OCI-LY7 (cell line): Measurements from ENCODE around the gene SLC1A4. TPM values are rescaled to one million over a fixed set of nuclear protein-coding genes. Genes with fewer than 3 reads are reported as not detected.

ENCODE experiments used
- BruUV-seq: library from RNA; stranded (reverse); fragments of 400-500 nt; replicated peaks from 2 replicates; lab custom pipeline; 2021; lab: Mats Ljungman, UMichigan
- CTCF ChIA-PET: fragments of 300-600 bp; sonication (Branson Sonifier 250); formaldehyde crosslinking; loops from one replicate; lab custom pipeline; 2022; ENCODE audit warnings: antibody characterized with exemption; ENCODE audit not compliant: unreplicated experiment; lab: Charles Lee
- POLR2A ChIA-PET: fragments of 300-600 bp; sonication (Branson Sonifier 250); formaldehyde crosslinking; loops from one replicate; lab custom pipeline; 2022; ENCODE audit warnings: antibody characterized with exemption; lab: Charles Lee
- DNase-seq: peaks from one replicate; pipeline ENCODE4 v3.0.0-alpha.2; 2015; ENCODE audit warnings: low spot score
- H2AFZ ChIP-seq: fragments of 200-600 bp; sonication (generic), shearing (Covaris generic); 2 replicates; pipeline ENCODE4 v1.6.1; 2014; ENCODE audit warnings: mild to moderate bottlenecking, antibody characterized with exemption, low read length, moderate library complexity
- H3K27ac ChIP-seq: fragments of 200-600 bp; sonication (generic); 2 replicates; pipeline ENCODE4 v1.5.1; 2014; ENCODE audit warnings: mixed run types, low read depth, mild to moderate bottlenecking, moderate library complexity, low read length, inconsistent platforms; ENCODE audit not compliant: poor library complexity, severe bottlenecking
- H3K36me3 ChIP-seq: fragments of 200-600 bp; sonication (generic); 2 replicates; pipeline ENCODE4 v1.6.1; 2014; ENCODE audit warnings: mild to moderate bottlenecking, antibody characterized with exemption, low read length, moderate library complexity, mixed read lengths; ENCODE audit not compliant: insufficient read depth
- H3K4me1 ChIP-seq: fragments of 200-600 bp; sonication (generic); 2 replicates; pipeline ENCODE4 v1.5.1; 2014; ENCODE audit warnings: mild to moderate bottlenecking, low read length; ENCODE audit not compliant: insufficient read depth, poor library complexity, severe bottlenecking
- H3K4me2 ChIP-seq: fragments of 200-600 bp; sonication (generic); 2 replicates; pipeline ENCODE4 v1.6.1; 2014; ENCODE audit warnings: mild to moderate bottlenecking, low read length
- H3K4me3 ChIP-seq: fragments of 200-600 bp; sonication (generic); 2 replicates; pipeline ENCODE4 v1.5.1; 2014; ENCODE audit warnings: mild to moderate bottlenecking, low read depth, low read length; ENCODE audit not compliant: poor library complexity, severe bottlenecking
- H3K79me2 ChIP-seq: fragments of 200-600 bp; sonication (generic); 2 replicates; pipeline ENCODE4 v1.6.1; 2016; ENCODE audit warnings: low read depth, mild to moderate bottlenecking, low read length, moderate library complexity, mixed read lengths; ENCODE audit not compliant: insufficient read depth
- H3K9me2 ChIP-seq: fragments of 200-600 bp; sonication (generic); 2 replicates; pipeline ENCODE4 v1.6.1; 2016; ENCODE audit warnings: mild to moderate bottlenecking, low read length, mixed read lengths; ENCODE audit not compliant: insufficient read depth
- H3K9me3 ChIP-seq: fragments of 200-600 bp; sonication (generic); 2 replicates; pipeline ENCODE4 v1.6.1; 2014; ENCODE audit warnings: mild to moderate bottlenecking, mixed run types, low read length, mixed read lengths
- H4K20me1 ChIP-seq: fragments of 200-600 bp; sonication (generic); 2 replicates; pipeline ENCODE4 v1.6.1; 2014; ENCODE audit warnings: mild to moderate bottlenecking, antibody characterized with exemption, low read length, moderate library complexity, mixed read lengths; ENCODE audit not compliant: insufficient read depth
- CTCF ChIP-seq: fragments of 200-600 bp; sonication (generic); conservative IDR thresholded peaks from 2 replicates; pipeline ENCODE4 v1.5.1; 2014; ENCODE audit warnings: mild to moderate bottlenecking, antibody characterized with exemption, low read length, moderate library complexity, mixed read lengths
- EZH2phosphoT487 ChIP-seq: fragments of 200-600 bp; sonication (generic); IDR thresholded peaks from 2 replicates; pipeline ENCODE4 v1.6.1; 2018; ENCODE audit warnings: low read depth, borderline replicate concordance, mild to moderate bottlenecking, mixed run types, antibody characterized with exemption, low read length, moderate library complexity, mixed read lengths
- intact Hi-C: fragments of 100-400 bp; cut with micrococcal nuclease; formaldehyde crosslinking; loops from one replicate; pipeline ENCODE4 v1.10.0; 2022; ENCODE audit not compliant: unreplicated experiment
- total RNA-seq, 2 experiments: library from RNA; depleted of rRNA in 1 of 2; stranded (reverse); fragments of >200 nt in 1 of 2; shearing (Covaris generic) in 1 of 2; gene quantifications; 2 replicates each; pipeline ENCODE4 v1.2.3, GENCODE V29; 2014 to 2022

The SLC1A4 gene
- total RNA-seq, 2 experiments from 2014 or later = 17.2 to 31.1 TPM

DNA sequence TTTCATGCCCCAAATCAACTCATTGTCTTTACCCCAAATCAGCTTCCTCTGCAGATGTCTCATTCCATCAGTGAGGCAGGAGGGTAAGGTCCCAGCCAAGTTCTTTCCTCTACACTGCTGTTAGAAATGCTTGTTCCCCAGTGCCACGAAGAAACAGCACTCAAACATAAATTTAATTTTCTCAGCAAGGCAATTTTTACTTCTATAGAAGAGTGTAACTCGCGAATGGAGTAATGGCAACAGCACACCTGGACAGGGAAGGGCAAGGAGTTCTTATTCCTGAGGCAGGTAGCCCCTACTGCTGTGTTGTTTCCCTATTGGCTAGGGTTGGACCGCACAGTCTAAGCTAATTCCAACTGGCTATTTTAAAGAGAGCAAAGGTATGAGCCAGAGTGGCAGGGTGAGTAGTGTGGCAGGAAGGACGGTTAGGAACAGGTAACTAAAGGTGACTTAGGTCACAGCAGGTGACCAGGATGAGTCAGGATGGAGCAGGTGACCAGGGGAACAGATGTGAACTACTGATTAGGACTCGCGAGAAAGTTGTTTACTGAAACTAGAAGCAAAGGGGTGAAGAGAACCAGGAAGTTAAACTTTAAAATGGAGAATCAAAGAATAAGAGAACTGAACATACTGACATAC is 55.0 kb downstream of the SLC1A4 start:
- no peak for DNase-seq
- H2AFZ ChIP-seq = no peak overlapping the region
- H3K79me2 ChIP-seq = no peaks in the 10 kb centered on the region
- H3K4me3 ChIP-seq = no peak overlapping the region
- intact Hi-C loops = loop anchor here (5.0 kb wide), 1 partner anchor 712 kb away; no protein-coding TSS in a partner anchor
- POLR2A ChIA-PET = interaction anchor here (1.3 to 1.9 kb wide), 3 partner anchors 10 to 12 kb away, joined by 6 to 8 read pairs (median 6); partner anchors contain the start of gene CEP68
- peaks cover 9% of the 10 kb centered on the region for H3K4me1 ChIP-seq
- H3K27ac ChIP-seq = no peak overlapping the region
- no peak overlapping the region for H3K4me2 ChIP-seq
- peaks cover 49% of the 10 kb centered on the region for H3K36me3 ChIP-seq
- CTCF ChIA-PET = interaction anchor here (1.0 kb wide), 1 partner anchor 20 kb away, joined by 3 read pairs; no protein-coding TSS in a partner anchor
- no TSS peak for BruUV-seq
- H3K9me2 ChIP-seq = no peaks in the 10 kb centered on the region
- no peak for TF ChIP-seq CTCF
- TF ChIP-seq EZH2phosphoT487 = no peak
- peaks cover 27% of the 10 kb centered on the region for H3K9me3 ChIP-seq
- no peaks in the 10 kb centered on the region for H4K20me1 ChIP-seq

GRCh38 chr2:65045651-65046050 is 56.5 kb downstream of the SLC1A4 start:
- Histone ChIP-seq H3K79me2 (no peaks in the 10 kb centered on the region), H3K4me2 (no peak overlapping the region), H3K4me3 (no peak overlapping the region), H3K36me3 (peaks cover 49% of the 10 kb centered on the region), H3K27ac (no peak overlapping the region), H4K20me1 (no peaks in the 10 kb centered on the region), H3K4me1 (peaks cover 4% of the 10 kb centered on the region), H2AFZ (no peak overlapping the region), H3K9me3 (peaks cover 31% of the 10 kb centered on the region), H3K9me2 (no peaks in the 10 kb centered on the region)
- CTCF ChIA-PET = no interaction called here
- POLR2A ChIA-PET = interaction anchor here (0.6 kb wide), 1 partner anchor 988 kb away, joined by 3 read pairs; no protein-coding TSS in a partner anchor
- no peak for DNase-seq
- intact Hi-C loops = no loop called here
- TF ChIP-seq CTCF (no peak), EZH2phosphoT487 (no peak)
- BruUV-seq = no TSS peak
